ENCODE data around the gene FASTKD3.

DNA sequence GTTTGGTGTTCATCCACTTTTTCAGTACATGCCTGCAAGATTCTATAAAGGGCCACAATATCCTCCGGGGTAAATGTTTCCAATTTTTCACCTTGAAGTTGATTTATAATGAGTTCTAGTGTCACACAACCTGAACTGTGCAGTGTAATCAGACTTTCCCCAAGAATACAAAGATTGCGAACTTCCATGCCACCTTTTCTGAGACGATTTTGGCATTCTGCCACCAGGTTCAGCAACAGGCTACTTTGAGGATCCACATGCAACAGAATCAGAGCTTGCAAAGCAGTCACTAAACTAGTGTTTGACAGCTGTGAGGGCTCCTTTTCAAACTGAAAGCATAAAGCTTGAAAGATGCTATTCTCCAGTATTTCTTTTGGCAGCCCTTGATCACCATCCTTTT, 1.6 kb downstream of the FASTKD3 start:
- no peak for TF ChIP-seq EZH2 (IDR thresholded peaks at IDR 0.05; ENCODE audit: low read depth)
- TF ChIP-seq, protein P1, sequence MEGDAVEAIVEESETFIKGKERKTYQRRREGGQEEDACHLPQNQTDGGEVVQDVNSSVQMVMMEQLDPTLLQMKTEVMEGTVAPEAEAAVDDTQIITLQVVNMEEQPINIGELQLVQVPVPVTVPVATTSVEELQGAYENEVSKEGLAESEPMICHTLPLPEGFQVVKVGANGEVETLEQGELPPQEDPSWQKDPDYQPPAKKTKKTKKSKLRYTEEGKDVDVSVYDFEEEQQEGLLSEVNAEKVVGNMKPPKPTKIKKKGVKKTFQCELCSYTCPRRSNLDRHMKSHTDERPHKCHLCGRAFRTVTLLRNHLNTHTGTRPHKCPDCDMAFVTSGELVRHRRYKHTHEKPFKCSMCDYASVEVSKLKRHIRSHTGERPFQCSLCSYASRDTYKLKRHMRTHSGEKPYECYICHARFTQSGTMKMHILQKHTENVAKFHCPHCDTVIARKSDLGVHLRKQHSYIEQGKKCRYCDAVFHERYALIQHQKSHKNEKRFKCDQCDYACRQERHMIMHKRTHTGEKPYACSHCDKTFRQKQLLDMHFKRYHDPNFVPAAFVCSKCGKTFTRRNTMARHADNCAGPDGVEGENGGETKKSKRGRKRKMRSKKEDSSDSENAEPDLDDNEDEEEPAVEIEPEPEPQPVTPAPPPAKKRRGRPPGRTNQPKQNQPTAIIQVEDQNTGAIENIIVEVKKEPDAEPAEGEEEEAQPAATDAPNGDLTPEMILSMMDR (conservative IDR thresholded peaks at IDR 0.05) = no peak

All from PC-9 (cell line).